Islet precursor cell (in vitro differentiated cells): ENCODE data around the gene TTLL1.
A peak's percentile ranks its signal among the peaks of the same experiment; 100 is the strongest.

Source experiments
- DNase-seq: peaks from one replicate; pipeline ENCODE4 v3.0.0-alpha.2; 2018

Gene TTLL1

DNA sequence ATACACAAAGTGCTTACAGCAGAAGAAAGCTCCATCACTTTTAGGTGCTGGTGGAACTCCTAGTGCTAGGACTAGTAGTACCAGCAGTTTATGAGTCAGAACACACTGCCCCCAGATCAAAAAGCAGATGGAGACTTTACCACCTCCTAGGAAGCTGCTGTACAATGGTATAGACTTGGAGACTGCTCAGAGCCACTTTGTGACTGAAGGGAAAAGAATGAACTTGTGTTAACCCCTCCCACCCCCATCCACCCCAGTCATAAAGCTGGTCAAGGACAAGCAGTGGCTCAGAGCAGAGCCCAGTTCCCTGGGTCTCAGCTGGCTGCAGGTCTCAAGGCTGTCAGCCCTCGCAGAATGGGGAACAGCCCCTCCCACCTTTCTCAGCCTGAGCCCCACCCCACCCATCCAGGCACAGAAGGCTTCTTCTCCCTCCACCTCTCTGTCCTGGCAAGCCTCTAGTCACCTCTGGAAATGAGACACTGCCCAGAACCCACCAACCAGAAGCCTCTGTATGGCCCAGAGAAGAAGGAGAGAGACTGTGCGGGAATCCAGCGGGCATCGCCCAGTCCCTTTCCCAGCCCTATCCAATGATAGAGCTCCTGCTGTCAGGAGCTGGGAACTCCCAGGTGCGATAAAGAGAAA is 98.1 kb downstream of the TTLL1 start:
- peak; percentile 89 for DNase-seq

- peak; percentile 80 for DNase-seq
These were observed 98.9 kb downstream of the TTLL1 start for GRCh38 chr22:42990131-42990838.
